Suprapubic skin (tissue), 3 donors: ENCODE results near the gene CAPZB.

ENCODE experiments used
- POLR2A ChIP-seq, 2 donors: fragments of 450-650 bp; IDR thresholded peaks; one replicate each; pipeline ENCODE4 v1.6.1; 2017; ENCODE audit warnings: antibody characterized with exemption in 2 of 2, mild to moderate bottlenecking in 2 of 2, moderate library complexity in 2 of 2
- TF ChIP-seq, protein P1 (sequence below), 2 donors: fragments of 200-600 bp in 1 of 2; fragments of 450-650 bp in 1 of 2; sonication (generic) in 1 of 2; IDR thresholded peaks; one replicate each; pipeline ENCODE4 v1.5.1; 2016 to 2019; ENCODE audit warnings: antibody characterized with exemption in 2 of 2, mild to moderate bottlenecking in 1 of 2, moderate library complexity in 1 of 2

DNA sequence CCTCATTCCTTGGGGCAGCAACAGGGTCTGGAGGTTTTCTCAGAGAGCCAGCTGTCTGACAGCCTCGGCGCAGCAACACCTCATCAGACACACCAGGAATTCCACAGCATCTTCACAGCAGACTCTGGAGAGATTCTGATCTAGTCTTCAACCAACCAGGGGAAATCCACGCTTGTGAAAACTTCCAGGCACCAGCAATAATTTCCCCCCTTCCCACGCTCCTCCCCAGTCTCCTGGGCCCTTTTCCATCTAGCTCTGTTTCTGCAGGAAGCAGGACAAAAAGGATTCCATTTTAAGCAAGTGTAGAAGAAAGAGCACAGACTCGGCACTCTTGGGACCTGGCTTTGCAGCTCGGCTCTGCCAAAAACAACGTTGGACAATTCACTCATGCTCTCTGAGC is 44.3 kb upstream of the CAPZB start:
- no peak for TF ChIP-seq POLR2A (IDR thresholded peaks at IDR 0.05)
- TF ChIP-seq, protein P1, sequence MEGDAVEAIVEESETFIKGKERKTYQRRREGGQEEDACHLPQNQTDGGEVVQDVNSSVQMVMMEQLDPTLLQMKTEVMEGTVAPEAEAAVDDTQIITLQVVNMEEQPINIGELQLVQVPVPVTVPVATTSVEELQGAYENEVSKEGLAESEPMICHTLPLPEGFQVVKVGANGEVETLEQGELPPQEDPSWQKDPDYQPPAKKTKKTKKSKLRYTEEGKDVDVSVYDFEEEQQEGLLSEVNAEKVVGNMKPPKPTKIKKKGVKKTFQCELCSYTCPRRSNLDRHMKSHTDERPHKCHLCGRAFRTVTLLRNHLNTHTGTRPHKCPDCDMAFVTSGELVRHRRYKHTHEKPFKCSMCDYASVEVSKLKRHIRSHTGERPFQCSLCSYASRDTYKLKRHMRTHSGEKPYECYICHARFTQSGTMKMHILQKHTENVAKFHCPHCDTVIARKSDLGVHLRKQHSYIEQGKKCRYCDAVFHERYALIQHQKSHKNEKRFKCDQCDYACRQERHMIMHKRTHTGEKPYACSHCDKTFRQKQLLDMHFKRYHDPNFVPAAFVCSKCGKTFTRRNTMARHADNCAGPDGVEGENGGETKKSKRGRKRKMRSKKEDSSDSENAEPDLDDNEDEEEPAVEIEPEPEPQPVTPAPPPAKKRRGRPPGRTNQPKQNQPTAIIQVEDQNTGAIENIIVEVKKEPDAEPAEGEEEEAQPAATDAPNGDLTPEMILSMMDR (IDR thresholded peaks at IDR 0.05): no peak
